HT-29 (cell line): ENCODE measurements around the gene RABIF. TPM values are rescaled to one million over a fixed set of nuclear protein-coding genes. Genes with fewer than 3 reads are reported as not detected.

ENCODE experiments used
- DNase-seq: peaks from one replicate; pipeline ENCODE4 v3.0.0-alpha.2; 2015; ENCODE audit warnings: low spot score
- total RNA-seq: library from RNA; depleted of rRNA; stranded (reverse); fragments of >200 nt; shearing (Covaris generic); gene quantifications from 2 replicates; pipeline ENCODE4 v1.2.3, GENCODE V29; 2014

The RABIF gene
- total RNA-seq, 1 experiment from 2014 or later, result 8.2 TPM

DNA sequence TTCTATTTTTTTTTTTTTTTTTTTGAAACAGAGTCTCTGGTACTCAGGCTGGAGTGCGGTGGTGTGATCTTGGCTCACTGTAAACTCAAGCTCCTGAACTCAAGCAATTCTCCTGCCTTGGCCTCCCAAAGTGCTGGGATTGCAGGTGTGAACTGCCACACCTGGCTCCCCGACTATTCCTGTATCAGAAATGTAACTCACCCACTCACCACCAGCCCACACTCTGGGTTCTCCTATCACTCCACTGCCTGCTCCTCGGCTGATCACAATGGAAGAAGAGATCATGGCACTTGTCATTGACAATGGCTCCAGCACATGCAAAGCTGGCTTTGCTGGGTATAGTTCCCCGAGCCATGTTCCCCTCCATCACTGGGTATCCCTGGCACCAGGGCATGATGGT is 15.9 kb downstream of the RABIF start:
- DNase-seq, result no peak

DNA sequence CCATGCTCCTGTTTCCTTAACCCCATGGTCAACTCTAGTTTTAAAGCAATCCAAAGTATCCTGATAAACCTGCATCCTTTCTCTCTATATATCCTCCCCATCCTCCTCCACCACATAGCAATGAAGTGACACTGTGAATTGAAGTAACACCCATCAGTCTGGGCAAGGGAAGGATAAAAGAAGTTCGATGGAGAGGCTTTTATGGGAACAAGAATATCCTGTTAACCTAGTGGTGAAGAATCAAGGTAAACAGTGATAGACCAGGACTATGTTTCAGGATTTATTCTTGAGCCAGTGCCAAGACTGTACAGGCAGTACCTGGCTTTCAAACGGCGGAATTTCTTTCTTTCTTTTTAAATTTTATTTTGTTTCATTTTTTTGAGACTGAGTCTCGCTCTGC is 17.6 kb downstream of the RABIF start:
- no peak for DNase-seq

DNA sequence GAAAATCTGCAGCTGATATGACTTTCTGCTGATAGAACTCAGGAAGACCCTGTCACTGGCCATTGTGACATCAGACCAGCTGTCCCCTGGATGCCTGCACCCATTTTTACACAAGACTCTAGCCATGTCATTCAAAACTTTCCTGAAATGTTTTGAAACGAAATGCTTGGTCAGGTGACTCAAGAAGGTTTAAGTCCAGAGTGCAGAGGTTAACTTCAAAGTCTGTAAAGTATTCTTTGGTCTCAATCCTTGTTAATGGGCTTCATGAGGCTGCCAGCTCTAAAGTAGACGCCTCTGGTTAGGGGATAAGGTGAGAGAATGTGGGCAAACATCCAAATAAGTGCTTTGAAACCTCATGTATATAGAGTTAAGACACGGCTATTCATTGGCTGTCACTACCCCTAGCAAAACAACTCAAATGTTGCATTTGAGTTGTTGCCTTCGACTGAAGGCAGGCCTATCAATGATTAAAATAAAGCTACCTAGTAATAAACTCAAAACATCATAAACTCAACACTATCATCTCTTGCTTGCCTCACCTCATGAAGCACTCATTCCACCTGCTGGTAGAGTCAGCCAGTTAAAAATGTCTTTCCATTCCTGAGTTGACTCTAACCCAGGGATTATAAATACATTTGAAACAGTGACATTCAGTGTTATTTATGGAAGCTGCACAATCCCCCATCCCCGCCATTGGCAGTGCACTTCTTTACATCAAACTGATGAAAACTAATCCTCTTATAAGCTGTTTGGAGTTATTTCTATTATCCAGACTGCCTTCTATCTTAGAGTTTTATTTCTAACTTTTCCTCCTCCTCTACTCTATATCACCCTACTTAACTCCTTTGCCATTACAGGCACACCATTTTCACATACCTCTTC is 26.0 kb downstream of the RABIF start:
- no peak for DNase-seq

- DNase-seq, result peak; percentile 90
Observed at GRCh38 chr1:202861420-202862132, 27.4 kb downstream of the RABIF start.

GRCh38 chr1:202860744-202861419 is 28.1 kb downstream of the RABIF start:
- peak; percentile 94 for DNase-seq

GRCh38 chr1:202858789-202859414 is 30.0 kb downstream of the RABIF start:
- no peak for DNase-seq

DNA sequence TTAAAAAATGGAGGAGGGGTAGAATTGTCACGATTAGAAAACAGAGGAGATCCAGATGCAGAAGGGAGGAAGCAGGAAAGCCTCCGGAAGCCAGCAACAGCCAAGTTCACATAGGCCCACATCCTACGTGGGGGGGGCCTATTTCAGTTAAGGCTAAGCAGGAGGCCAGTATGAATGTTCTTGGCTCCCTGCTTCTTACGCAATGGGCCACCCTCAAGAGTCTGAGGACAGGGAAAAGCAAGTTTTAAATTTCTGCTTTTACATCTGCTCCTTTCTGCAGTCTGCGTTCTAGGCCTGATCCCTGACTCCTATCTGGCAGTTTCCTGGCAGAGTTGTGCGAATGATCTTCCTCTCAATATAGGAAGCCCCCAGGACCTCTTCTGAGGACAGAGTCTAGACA is 30.6 kb downstream of the RABIF start:
- DNase-seq, result no peak

- no peak for DNase-seq
Observed at GRCh38 chr1:202857136-202857610, 31.8 kb downstream of the RABIF start.

GRCh38 chr1:202856014-202856413 is 32.9 kb downstream of the RABIF start:
- DNase-seq, result no peak

GRCh38 chr1:202854787-202855186 is 34.2 kb downstream of the RABIF start:
- no peak for DNase-seq

DNA sequence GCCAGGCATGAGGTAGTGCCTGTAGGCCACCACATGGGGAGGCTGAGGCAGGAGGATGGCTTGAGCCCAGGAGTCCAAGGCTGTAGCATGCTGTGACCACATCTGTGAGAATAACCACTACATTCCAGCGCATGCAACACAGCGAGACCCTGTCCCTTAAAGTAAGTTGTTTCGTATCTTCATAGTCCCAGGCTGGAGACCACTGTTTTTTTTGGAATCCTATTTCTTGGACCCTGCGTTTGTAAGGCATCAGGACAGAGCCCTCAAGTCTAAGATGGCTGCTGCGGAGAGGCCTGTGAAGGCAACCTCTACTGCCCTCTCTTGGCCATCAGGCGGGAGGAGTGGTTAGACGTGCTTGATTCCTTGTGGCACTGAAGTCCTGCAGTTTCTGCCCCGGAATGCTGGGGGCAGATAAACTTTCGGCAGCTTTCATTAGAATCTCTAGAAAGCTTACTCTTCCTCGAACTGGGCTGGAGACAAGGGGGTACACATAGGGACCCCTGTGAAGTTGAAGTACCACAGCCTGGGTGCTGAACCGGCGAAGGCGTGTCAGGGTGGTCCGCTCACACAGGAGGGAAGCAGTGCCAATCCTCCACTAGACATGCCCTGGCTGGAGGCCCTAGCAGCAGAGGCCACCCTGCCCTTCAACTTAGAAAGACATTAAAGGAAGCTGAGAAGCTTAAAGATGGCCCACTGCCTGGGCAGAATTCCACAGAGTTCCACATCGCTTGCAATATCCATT is 36.6 kb downstream of the RABIF start:
- peak; percentile 66 for DNase-seq

GRCh38 chr1:202850593-202851362 is 38.2 kb downstream of the RABIF start:
- DNase-seq, result no peak

GRCh38 chr1:202848191-202848542 is 40.8 kb downstream of the RABIF start:
- no peak for DNase-seq

DNA sequence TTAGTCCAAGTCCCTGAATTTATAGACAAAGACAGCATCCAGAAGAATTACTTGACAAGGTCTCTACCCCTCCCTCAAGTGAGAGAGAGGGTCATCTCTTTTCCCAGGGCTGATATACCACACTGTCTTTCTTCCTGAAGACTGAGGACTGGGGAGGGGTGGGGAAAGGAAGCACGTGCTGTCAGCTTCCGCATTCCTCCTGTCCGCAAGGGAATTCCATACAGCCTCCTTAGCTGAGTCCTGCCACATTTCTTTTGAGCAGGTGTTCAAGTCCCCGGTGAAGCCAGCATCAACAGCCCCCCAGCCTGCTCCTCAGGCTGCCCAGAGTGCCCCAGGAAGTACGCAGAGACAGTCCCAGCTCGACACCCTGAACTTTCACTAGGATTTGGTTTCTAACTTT is 44.0 kb downstream of the RABIF start:
- DNase-seq, result no peak

DNA sequence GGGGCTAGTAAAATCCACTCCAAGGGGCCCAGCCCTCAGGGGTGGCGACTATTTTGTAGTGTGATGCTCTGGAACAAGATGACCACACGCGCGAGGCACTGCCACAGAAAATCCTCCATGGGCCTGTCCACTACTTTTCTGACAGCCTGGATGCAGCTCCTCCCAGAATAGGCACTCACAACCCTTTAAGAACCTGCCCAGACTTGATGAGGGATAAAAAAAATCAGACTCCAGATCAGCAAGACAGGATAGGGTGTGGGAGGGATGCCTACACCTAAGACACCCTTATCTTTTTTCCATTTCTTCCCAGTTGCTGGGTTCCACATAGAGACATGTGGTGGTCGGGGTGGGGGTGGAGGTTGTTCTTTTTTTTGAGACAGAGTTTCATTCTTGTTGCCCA is 44.7 kb downstream of the RABIF start:
- DNase-seq, result no peak

DNA sequence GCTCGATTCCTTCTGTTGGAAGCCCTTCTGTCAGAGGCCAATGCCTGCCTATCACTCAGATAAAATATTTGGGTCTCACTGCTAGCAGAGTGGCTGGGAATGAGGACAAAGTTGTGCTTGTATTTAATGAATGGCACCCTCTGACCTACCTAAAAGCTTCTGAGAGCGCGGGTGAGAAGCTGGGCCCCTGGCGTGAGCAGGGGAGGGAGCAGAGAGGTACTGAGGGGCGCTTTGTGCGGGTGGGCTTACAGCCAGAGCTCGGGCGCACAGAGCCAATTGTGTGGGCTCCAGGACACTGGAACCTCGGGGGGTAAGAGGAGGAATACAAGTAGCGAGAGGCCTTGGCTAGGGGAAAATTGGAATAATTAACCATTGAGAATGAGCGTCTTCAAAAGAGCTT is 45.9 kb downstream of the RABIF start:
- no peak for DNase-seq

GRCh38 chr1:202837746-202838262 is 51.1 kb downstream of the RABIF start:
- no peak for DNase-seq

- DNase-seq, result no peak
Observed at GRCh38 chr1:202836623-202837403, 52.1 kb downstream of the RABIF start.

- no peak for DNase-seq
Observed at GRCh38 chr1:202835548-202836072, 53.3 kb downstream of the RABIF start.
